Measurements from ENCODE around the gene BCL6B. TPM values are rescaled to one million over a fixed set of nuclear protein-coding genes. Genes with fewer than 3 reads are reported as not detected.

The BCL6B gene
- total and polyA plus RNA-seq, 2 experiments from 2014 or later: 3.3 to 4.5 TPM

DNA sequence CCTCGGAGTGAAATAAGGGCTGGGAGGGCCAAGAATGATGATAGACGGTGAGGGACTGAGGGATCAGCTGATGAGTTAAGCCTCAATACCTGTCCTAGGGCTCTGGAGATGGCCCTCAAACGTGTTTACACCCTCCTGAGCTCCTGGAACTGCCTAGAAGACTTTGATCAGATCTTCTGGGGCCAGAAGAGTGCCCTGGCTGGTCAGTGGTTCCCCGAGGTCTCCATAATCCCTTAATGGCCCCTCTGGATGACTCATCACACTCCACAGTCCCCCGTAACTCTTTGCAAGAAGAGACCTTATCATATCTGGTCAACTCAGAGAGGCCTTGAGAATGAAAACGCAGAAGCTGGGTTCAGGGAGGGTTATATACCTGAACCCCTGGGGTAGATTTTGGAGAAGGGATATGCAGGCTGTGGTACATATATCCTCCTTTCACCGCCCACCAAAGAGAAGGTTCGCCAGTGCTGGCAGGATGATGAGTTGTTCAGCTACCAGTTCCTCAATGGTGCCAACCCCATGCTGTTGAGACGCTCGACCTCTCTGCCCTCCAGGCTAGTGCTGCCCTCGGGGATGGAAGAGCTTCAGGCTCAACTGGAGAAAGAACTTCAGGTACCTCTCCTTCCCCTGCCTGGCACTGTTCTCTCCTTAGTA, 23.9 kb upstream of the BCL6B start:
- Histone ChIP-seq H4K20me1 (replicated peaks; ENCODE audit: insufficient read depth) (peaks cover 9% of the 10 kb centered on the region; the same call in 1 of the 2 replicates), H3K79me2 (replicated peaks; ENCODE audit: insufficient read depth) (no peaks in the 10 kb centered on the region), H3K27ac (ENCODE audit: low read depth) (no peak overlapping the region), H3K27me3 (ENCODE audit: insufficient read depth) (peaks cover 44% of the 10 kb centered on the region), H2AFZ (no peak overlapping the region), H3K4me1 (ENCODE audit: insufficient read depth) (no peaks in the 10 kb centered on the region; the same call in 1 of the 2 replicates), H3K4me2 (no peak overlapping the region), H3K9me2 (ENCODE audit: insufficient read depth) (no peaks in the 10 kb centered on the region), H3F3A (replicated peaks; ENCODE audit: low read depth) (no peaks in the 10 kb centered on the region), H3K36me3 (ENCODE audit: insufficient read depth) (no peaks in the 10 kb centered on the region), H3K4me3 (no peak overlapping the region)
- Mint-ChIP-seq H3K36me3 (ENCODE audit: low read depth) (peaks cover 16% of the 10 kb centered on the region), H3K4me3 (no peak overlapping the region), H3K9me3 (no peaks in the 10 kb centered on the region), H3K27ac (no peak overlapping the region), H3K27me3 (ENCODE audit: insufficient read depth, low read depth, poor library complexity) (peaks cover 29% of the 10 kb centered on the region), H3K4me1 (peaks cover 4% of the 10 kb centered on the region)
- TF ChIP-seq EZH2phosphoT487 (IDR thresholded peaks at IDR 0.05; ENCODE audit: unreplicated experiment): no peak
- no peak for TF ChIP-seq NANOG (IDR thresholded peaks at IDR 0.05; ENCODE audit: borderline replicate concordance)
- no peak for TF ChIP-seq JUNB (IDR thresholded peaks at IDR 0.05; ENCODE audit: unreplicated experiment)
- TF ChIP-seq, protein P1, sequence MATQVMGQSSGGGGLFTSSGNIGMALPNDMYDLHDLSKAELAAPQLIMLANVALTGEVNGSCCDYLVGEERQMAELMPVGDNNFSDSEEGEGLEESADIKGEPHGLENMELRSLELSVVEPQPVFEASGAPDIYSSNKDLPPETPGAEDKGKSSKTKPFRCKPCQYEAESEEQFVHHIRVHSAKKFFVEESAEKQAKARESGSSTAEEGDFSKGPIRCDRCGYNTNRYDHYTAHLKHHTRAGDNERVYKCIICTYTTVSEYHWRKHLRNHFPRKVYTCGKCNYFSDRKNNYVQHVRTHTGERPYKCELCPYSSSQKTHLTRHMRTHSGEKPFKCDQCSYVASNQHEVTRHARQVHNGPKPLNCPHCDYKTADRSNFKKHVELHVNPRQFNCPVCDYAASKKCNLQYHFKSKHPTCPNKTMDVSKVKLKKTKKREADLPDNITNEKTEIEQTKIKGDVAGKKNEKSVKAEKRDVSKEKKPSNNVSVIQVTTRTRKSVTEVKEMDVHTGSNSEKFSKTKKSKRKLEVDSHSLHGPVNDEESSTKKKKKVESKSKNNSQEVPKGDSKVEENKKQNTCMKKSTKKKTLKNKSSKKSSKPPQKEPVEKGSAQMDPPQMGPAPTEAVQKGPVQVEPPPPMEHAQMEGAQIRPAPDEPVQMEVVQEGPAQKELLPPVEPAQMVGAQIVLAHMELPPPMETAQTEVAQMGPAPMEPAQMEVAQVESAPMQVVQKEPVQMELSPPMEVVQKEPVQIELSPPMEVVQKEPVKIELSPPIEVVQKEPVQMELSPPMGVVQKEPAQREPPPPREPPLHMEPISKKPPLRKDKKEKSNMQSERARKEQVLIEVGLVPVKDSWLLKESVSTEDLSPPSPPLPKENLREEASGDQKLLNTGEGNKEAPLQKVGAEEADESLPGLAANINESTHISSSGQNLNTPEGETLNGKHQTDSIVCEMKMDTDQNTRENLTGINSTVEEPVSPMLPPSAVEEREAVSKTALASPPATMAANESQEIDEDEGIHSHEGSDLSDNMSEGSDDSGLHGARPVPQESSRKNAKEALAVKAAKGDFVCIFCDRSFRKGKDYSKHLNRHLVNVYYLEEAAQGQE (IDR thresholded peaks at IDR 0.05; ENCODE audit: unreplicated experiment): no peak
- TF ChIP-seq CTCF (conservative IDR thresholded peaks at IDR 0.05; ENCODE audit: low read depth in 2 of 2): no peak
- no peak for TF ChIP-seq ETS1 (IDR thresholded peaks at IDR 0.05)
- TF ChIP-seq EZH2 (IDR thresholded peaks at IDR 0.05; ENCODE audit: low read depth, unreplicated experiment): no peak
- no peak for TF ChIP-seq STAT1 (IDR thresholded peaks at IDR 0.05; ENCODE audit: unreplicated experiment)
- no peak for TF ChIP-seq POLR2AphosphoS5 (IDR thresholded peaks at IDR 0.05; ENCODE audit: low read depth)
- TF ChIP-seq ZNF462 (CRISPR knock-in tag; IDR thresholded peaks at IDR 0.05): no peak
- no peak for TF ChIP-seq ZNF114 (CRISPR knock-in tag; IDR thresholded peaks at IDR 0.05)
- TF ChIP-seq ZNF331 (CRISPR knock-in tag; IDR thresholded peaks at IDR 0.05; ENCODE audit: low read depth): no peak
- TF ChIP-seq CREB1 (CRISPR knock-in tag; IDR thresholded peaks at IDR 0.05; ENCODE audit: low read depth): no peak
- DNase-seq (ENCODE audit: low spot score) (no peak), ATAC-seq (no peak)

Measured in GM23338 (cell line).